Fibroblast of upper back skin (primary cell): Measurements from ENCODE around the gene SATB2.

ENCODE experiments used
- DNase-seq: peaks from one replicate; pipeline ENCODE4 v3.0.0-alpha.2; 2013

Gene SATB2

GRCh38 chr2:199404841-199405240, 52.9 kb downstream of the SATB2 start:
- peak; percentile 61 for DNase-seq

DNA sequence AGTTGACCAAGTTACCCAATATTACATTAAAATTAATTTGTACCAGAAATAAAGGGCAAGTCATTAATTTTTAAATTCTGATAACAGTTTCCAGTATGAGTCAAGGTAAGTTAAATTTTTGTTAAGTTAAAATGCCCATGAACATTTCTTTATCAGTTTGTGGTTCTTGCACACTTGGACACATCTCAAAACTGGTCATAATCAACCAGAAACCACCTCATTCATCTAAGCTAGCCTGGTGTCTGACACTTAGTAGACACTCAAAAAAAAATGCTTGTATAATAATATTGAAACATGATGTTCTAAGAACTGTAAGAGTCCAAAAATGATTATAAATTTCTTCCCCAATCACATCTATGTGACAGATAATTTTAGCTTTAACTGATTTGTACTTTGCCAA, 62.4 kb downstream of the SATB2 start:
- no peak for DNase-seq

- no peak for DNase-seq
Measured at GRCh38 chr2:199392363-199392762, 65.4 kb downstream of the SATB2 start.

- no peak for DNase-seq
Measured at GRCh38 chr2:199388728-199389268, 68.9 kb downstream of the SATB2 start.

GRCh38 chr2:199384043-199384442, 73.7 kb downstream of the SATB2 start:
- DNase-seq = no peak

DNA sequence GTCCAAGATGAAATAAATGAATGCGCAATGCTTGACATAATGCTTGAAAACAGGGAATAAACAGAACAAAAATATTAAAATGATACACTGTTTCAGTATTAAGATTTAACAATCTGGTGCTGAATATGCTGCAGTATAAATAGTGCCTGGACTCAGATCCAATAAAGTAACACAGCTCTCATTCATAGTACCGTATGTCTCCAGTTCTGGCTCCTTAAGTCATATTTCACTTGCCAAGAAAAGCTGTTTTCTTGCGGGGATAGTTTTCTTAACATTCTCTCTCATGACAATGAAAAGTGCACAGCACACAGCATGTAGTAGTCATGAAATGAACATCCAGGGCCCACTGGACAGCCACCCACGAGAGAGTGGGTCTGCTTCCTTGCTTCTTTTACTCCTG, 74.7 kb downstream of the SATB2 start:
- DNase-seq = no peak

DNA sequence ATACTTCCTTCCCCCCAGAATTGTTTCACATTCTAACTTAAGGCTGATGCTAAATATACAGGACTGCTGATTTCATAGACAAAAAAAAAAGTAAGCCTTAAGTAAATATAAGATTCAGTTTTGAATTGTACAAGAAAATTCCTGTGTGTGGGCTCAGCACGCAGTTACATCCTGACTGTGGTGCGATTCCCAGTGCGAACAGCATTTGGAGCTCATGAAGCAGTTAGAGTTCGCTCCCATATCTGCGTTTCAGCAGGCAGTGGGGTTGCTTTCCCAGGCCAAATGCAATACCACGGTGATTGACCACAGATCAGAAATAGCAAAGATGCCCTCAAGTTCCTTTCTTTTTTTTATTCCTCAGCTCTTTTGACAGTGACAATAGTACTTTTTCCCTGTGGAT, 75.6 kb downstream of the SATB2 start:
- DNase-seq = peak; percentile 24

DNA sequence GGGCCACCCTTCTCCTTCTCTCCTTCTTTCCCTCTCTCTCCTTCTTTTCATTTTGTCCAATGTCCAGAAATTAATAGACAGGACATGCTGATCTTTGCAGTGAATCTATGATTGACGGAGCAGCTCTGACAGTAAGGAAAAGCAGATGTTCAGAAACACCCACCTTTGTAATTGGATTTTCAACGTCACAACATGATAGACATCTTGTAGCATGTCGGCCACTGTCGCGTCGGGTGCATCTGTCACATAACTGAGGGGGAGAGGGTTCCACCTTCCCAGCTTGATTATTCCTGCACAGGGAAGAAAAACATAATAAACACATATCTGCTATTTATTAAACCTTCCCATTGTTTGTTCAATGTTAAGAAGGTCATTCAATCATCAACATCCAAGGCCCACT, 76.2 kb downstream of the SATB2 start:
- DNase-seq = no peak

DNA sequence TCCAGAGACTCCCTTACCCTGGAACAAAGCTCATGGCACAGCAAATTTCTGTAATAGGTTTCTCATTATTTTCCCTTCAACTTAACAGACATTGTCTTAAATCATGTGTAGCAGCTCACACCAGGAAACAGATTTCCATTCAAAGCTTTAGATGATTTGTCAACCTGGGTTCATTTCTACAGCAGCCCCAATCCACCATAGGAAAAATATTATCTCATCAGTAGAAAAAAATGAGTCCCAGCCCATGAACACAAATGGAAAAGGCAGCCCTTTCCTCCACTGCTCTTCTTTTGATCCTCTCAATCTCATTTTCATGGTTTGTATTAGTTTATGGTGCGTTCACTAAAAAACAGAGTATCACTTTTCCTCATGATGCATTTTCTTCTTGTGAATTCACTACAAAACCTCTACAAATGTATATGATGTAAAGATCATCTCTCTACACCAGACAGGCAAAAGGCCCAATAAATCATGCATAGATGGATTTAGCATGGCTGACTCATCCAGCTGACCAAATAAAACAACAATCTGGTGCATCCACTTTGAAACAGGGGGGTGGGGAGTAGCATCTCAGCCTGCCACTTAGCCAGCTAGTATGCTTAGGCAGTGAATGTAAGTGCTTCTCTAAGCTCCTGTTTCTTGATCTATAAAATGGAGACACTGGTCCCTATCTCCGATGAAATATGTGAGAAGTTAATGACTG, 78.6 kb downstream of the SATB2 start:
- DNase-seq = peak; percentile 82

- DNase-seq = peak; percentile 42
Measured at GRCh38 chr2:199370150-199370780, 87.5 kb downstream of the SATB2 start.

GRCh38 chr2:199366406-199366805, 91.3 kb downstream of the SATB2 start:
- no peak for DNase-seq

DNA sequence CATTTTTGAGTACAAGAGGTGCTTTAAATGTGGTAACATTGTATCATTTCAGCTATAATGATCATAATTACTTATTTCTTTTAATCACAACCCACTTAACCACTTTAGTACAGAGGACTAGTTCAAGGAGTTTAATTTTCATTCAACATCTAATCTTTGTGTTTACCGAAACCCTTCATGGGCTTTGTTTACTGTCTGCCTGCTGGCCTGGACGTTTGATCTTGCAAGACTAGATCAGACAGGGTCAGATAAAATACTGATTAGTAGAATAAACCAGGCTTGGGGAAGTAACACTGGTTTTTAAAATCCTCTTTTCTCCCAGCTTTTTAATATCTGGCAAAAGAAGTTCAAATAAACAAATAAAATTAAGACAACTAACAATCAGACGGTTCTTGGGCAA, 93.6 kb downstream of the SATB2 start:
- no peak for DNase-seq

DNA sequence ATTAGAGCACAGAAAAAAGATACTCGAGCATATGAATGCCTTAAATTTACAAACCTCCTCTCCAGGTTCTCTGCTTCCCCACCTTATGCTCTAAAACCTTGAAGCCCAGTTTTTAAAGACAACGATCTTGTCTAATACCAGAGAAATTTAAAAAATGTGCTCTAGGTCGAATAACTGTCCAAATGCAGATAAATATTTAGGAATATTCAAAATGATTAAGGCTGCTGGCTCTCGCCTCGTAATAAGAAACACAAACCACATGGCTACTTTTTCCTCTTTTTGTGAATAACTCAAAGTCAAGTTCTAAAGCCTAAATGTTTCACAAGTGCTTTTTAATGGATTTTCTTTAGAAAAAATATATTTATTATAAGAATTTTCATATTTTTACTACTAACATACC, 101.3 kb downstream of the SATB2 start:
- no peak for DNase-seq

- DNase-seq = no peak
Measured at GRCh38 chr2:199348871-199349270, 108.9 kb downstream of the SATB2 start.

DNA sequence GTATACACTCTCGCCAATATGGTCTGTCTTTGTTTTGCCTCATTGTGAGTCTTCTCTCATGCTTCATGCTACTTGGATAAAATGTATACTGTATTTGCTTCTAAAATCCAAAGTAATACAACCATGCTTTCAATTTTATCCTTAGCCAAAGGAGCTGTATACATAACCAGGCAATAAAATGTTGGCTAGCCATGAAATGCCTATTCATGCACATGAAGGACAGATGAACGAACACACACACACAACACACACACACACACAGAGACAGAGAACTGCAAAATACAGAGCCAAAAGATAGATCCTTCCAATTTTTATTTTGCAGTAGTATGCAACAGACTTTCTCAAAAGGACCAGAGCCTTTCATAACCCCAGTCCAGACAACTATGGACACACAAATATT, 113.7 kb downstream of the SATB2 start:
- DNase-seq = no peak

DNA sequence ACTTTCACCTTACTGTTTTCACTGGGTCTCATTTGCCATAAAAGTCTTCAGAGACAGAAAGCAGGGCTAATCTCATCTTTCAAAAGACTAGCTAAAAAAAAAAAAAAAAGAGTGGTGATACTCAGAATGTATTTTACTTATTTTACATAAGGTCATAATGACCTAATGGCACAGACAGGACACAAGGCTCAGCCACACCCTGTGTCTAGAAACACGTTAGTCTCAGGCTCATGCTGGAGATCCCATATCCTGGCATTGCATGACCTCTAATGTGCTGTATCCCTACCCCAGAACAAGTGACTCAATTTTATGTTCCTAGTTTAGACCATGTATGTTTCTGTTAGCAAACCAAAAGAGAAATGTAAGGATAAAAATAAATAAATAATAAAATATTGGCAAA, 115.4 kb downstream of the SATB2 start:
- no peak for DNase-seq

DNA sequence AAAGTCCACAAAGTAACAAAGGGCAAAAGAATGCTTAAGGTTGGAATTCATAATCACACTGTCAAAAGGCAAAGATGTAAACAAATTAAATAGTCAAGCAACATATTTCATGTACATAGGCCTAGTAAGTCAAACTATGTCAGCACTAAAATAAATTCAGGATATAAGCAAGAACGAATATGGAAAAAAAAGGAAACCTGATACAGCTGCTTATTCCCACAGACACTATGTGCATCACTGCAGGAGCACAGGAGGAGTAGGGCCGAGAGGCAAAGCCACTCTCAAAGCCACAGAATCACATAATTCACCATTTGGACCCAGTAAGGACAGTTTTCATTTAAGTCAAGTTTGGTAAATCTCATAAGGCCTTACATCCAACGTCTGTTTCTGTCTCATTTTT, 116.6 kb downstream of the SATB2 start:
- DNase-seq = no peak

DNA sequence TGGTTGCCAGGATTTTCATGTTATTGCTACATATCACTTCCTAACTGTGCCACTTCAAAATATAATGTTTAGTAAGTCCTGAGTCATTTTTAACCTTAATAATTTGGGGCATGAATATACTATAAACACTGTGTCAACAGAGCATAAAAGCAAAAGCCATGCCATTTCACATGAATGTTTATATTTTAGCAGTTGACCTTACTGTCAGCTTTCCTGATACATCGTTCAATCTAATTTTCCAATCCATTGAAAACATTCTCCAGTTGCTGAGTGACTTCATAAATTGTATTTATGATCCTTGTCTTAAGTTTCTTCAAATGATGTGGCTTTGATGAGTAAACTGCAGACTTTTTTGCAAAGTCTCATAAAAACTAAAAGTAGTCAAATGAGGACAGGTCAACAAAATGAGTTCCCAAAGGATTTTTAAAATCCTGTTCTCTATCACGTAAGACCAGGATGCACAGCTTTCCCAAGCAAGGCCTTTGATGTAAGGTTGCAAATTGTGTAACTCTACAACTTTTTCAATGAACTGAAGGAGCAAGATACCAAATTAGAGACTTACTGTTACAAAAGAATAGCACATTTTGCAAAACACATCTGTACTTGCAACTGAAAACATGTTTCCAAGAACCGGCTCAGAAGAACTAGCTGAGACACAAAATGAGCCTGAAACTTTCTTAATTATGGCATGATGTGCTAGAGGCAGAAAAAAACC, 117.7 kb downstream of the SATB2 start:
- no peak for DNase-seq

GRCh38 chr2:199336546-199336945, 121.2 kb downstream of the SATB2 start:
- DNase-seq = no peak

- DNase-seq = no peak
Measured at GRCh38 chr2:199335502-199335901, 122.2 kb downstream of the SATB2 start.

- no peak for DNase-seq
Measured at GRCh38 chr2:199329466-199329865, 128.3 kb downstream of the SATB2 start.

DNA sequence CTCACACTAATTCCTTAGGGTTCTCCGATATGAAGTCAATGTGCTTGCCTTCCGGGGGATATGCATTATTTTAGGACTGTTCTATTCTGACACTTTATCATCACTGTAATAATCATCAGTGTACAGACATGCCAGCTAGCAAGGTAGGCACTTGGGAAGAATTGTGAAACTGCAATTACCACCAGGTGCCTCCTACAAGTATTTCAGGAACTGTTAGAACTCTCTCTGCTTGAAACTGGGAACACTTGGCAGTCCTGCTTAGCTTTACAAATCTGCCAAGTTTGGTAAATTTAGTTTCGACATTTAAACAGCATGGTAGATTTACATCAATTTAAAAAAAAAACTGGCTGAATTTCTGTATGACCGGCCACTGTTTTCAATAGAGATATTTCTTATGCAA, 128.7 kb downstream of the SATB2 start:
- DNase-seq = no peak

DNA sequence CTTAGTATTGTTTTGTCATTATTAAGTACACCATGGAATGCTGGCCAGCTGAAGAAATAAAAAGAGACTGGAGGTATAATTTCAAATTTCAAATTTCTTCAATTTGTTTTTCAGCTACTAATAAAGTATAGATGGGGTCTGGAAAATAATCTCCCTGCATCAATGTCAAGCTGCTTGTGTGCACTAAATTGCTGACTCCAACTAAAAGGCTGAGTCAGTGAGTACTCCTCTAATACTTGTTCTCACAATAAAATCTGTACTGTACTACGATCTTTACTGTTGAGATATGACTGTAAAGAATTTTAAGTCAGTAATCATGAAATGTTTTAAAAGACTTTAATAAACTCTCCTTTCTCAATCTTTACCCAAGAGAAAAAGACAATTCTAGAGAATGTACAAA, 131.9 kb downstream of the SATB2 start:
- no peak for DNase-seq

GRCh38 chr2:199322151-199322550, 135.6 kb downstream of the SATB2 start:
- DNase-seq = no peak
